HCT116 (cell line): ENCODE data around the gene SPG21.
A peak's percentile ranks its signal among the peaks of the same experiment; 100 is the strongest.

Experiments
- EZH2 ChIP-seq: fragments of 200-600 bp; sonication (generic); IDR thresholded peaks from 2 replicates; pipeline ENCODE4 v1.6.1; 2017; ENCODE audit warnings: antibody characterized with exemption, mixed run types
- FOSL1 ChIP-seq: IDR thresholded peaks from 2 replicates; pipeline ENCODE4 v1.6.1; 2012; ENCODE audit warnings: low read depth
- POLR2A ChIP-seq: IDR thresholded peaks from 2 replicates; pipeline ENCODE4 v1.7.0; 2011; ENCODE audit warnings: borderline replicate concordance; ENCODE audit not compliant: insufficient read depth, insufficient read length; ENCODE audit errors: extremely low read depth
- POLR2AphosphoS5 ChIP-seq: IDR thresholded peaks from 2 replicates; pipeline ENCODE4 v1.6.1; 2011; ENCODE audit warnings: mild to moderate bottlenecking, low read depth, low read length, moderate library complexity
- RAD21 ChIP-seq: IDR thresholded peaks from 2 replicates; pipeline ENCODE4 v1.6.1; 2012; ENCODE audit warnings: low read depth, mild to moderate bottlenecking
- SIN3A ChIP-seq: IDR thresholded peaks from 2 replicates; pipeline ENCODE4 v1.6.1; 2012; ENCODE audit warnings: low read depth
- TCF7L2 ChIP-seq: IDR thresholded peaks from 2 replicates; pipeline ENCODE4 v1.7.0; 2011; ENCODE audit warnings: borderline replicate concordance, inconsistent platforms; ENCODE audit not compliant: insufficient read depth, insufficient read length; ENCODE audit errors: extremely low read depth
- ZNF274 ChIP-seq: fragments of 200-500 bp; sonication (Bioruptor generic); IDR thresholded peaks from 2 replicates; pipeline ENCODE4 v1.6.1; 2014; ENCODE audit warnings: mild to moderate bottlenecking, low read depth, low read length, inconsistent platforms
- TF ChIP-seq, protein P1 (sequence below), 3 experiments: fragments of 200-600 bp in 1 of 3; sonication (generic) in 1 of 3; IDR thresholded peaks in 2 of 3; conservative IDR thresholded peaks in 1 of 3; 2 replicates each; pipeline ENCODE4 v1.5.1; 2012 to 2017; ENCODE audit warnings: low read depth in 2 of 3, low read length in 2 of 3, antibody characterized with exemption in 1 of 3, borderline replicate concordance in 1 of 3, control low read depth in 1 of 3, mild to moderate bottlenecking in 1 of 3, mixed read lengths in 1 of 3, mixed run types in 1 of 3, moderate library complexity in 1 of 3; ENCODE audit not compliant: insufficient read depth in 1 of 3
- TF ChIP-seq, protein P2 (sequence below): IDR thresholded peaks from 2 replicates; pipeline ENCODE4 v1.6.1; 2012
- TF ChIP-seq, protein P3 (sequence below): IDR thresholded peaks from 2 replicates; pipeline ENCODE4 v1.6.1; 2011; ENCODE audit warnings: mild to moderate bottlenecking, low read length, moderate library complexity; ENCODE audit not compliant: insufficient replicate concordance; ENCODE audit errors: extremely low read depth

DNA sequence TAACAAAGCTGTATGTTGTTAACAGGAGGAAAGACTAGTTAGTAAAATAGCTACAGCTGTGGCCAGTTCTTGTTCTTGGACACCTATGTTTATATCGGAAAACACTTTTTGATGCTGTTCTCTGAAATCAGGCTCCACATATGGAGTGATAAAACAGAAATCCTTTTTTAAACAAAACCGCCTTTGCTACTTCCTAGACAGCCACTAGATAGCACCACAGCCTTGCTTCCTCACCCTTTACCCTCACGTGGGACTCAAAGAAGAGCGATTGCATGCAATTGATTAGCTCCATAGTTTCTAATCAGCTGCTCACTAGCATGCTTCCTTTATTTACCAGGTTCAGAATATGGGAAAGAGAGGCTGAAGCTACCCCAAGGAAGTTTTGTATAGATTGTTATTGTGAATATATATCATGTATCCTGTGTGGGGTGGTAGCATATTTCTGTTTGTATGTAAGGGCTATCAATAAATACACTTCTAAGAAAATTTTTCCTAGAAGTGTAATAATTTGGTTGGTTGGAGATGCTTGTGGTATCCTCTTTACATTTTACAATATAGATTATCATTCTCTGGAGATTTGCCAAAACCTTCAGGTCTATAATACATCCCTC is 44.0 kb upstream of the SPG21 start:
- TF ChIP-seq, protein P1, sequence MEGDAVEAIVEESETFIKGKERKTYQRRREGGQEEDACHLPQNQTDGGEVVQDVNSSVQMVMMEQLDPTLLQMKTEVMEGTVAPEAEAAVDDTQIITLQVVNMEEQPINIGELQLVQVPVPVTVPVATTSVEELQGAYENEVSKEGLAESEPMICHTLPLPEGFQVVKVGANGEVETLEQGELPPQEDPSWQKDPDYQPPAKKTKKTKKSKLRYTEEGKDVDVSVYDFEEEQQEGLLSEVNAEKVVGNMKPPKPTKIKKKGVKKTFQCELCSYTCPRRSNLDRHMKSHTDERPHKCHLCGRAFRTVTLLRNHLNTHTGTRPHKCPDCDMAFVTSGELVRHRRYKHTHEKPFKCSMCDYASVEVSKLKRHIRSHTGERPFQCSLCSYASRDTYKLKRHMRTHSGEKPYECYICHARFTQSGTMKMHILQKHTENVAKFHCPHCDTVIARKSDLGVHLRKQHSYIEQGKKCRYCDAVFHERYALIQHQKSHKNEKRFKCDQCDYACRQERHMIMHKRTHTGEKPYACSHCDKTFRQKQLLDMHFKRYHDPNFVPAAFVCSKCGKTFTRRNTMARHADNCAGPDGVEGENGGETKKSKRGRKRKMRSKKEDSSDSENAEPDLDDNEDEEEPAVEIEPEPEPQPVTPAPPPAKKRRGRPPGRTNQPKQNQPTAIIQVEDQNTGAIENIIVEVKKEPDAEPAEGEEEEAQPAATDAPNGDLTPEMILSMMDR (IDR thresholded peaks at IDR 0.05 in 2 of 3, conservative IDR thresholded peaks at IDR 0.05 in 1 of 3; ENCODE audit: borderline replicate concordance in 1 of 3, insufficient read depth in 1 of 3, low read depth in 2 of 3, low read length in 2 of 3) = peak; percentile 48 to 57 (median 54); a peak in 4 of 6 replicates
- no peak for TF ChIP-seq POLR2AphosphoS5
- TF ChIP-seq TCF7L2 = no peak
- no peak for TF ChIP-seq SIN3A
- TF ChIP-seq, protein P2, sequence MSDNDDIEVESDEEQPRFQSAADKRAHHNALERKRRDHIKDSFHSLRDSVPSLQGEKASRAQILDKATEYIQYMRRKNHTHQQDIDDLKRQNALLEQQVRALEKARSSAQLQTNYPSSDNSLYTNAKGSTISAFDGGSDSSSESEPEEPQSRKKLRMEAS = 0 out of 2 replicates have a peak, but pooled peaks have one; percentile 11
- no peak for TF ChIP-seq POLR2A
- TF ChIP-seq RAD21 = peak; percentile 75
- TF ChIP-seq ZNF274 = no peak
- TF ChIP-seq, protein P3, sequence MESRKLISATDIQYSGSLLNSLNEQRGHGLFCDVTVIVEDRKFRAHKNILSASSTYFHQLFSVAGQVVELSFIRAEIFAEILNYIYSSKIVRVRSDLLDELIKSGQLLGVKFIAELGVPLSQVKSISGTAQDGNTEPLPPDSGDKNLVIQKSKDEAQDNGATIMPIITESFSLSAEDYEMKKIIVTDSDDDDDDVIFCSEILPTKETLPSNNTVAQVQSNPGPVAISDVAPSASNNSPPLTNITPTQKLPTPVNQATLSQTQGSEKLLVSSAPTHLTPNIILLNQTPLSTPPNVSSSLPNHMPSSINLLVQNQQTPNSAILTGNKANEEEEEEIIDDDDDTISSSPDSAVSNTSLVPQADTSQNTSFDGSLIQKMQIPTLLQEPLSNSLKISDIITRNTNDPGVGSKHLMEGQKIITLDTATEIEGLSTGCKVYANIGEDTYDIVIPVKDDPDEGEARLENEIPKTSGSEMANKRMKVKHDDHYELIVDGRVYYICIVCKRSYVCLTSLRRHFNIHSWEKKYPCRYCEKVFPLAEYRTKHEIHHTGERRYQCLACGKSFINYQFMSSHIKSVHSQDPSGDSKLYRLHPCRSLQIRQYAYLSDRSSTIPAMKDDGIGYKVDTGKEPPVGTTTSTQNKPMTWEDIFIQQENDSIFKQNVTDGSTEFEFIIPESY = no peak
- no peak for TF ChIP-seq FOSL1
- no peak for TF ChIP-seq EZH2
